DOHH2 (cell line): Measurements from ENCODE around the gene WDR59.

ENCODE experiments used
- CTCF ChIP-seq: fragments of 200-600 bp; sonication (generic); IDR thresholded peaks from one replicate; pipeline ENCODE4 v1.5.1; 2014; ENCODE audit warnings: antibody characterized with exemption, mild to moderate bottlenecking, low read depth, low read length; ENCODE audit not compliant: poor library complexity, severe bottlenecking
- EZH2phosphoT487 ChIP-seq: fragments of 200-600 bp; sonication (generic); IDR thresholded peaks from 2 replicates; pipeline ENCODE4 v1.6.1; 2017; ENCODE audit warnings: borderline replicate concordance, mild to moderate bottlenecking, antibody characterized with exemption, low read length, moderate library complexity, mixed read lengths

GRCh38 chr16:74954763-74955162 is 30.2 kb downstream of the WDR59 start:
- TF ChIP-seq CTCF, result no peak
- no peak for TF ChIP-seq EZH2phosphoT487
